ENCODE results near the gene NSUN4. TPM values are rescaled to one million over a fixed set of nuclear protein-coding genes. Genes with fewer than 3 reads are reported as not detected.

The NSUN4 gene
- total and polyA plus RNA-seq, 9 of the 15 experiments (the other 6 are each of a cell fraction or from before 2014, with no cell fraction given) = 33.4 to 60.2 (median 46.3) TPM

- 0 out of 4 replicates have a peak, but pooled peaks of 1 of the 2 experiments have one; percentile 38 for TF ChIP-seq ZNF318 (IDR thresholded peaks at IDR 0.05; ENCODE audit: borderline replicate concordance in 1 of 2, low read depth in 1 of 2)
- 0 out of 4 replicates have a peak, but pooled peaks of 1 of the 2 experiments have one; percentile 9 for TF ChIP-seq SIN3A (IDR thresholded peaks at IDR 0.05; ENCODE audit: borderline replicate concordance in 2 of 2, control insufficient read depth in 1 of 2, low read depth in 2 of 2, low read length in 2 of 2)
- peak; percentile 64 for TF ChIP-seq CEBPG (CRISPR knock-in tag; IDR thresholded peaks at IDR 0.05)
- TF ChIP-seq CEBPG (tag; conservative IDR thresholded peaks at IDR 0.05 in 1 of 2, IDR thresholded peaks at IDR 0.05 in 1 of 2) = no peak
- TF ChIP-seq HIVEP1 (CRISPR knock-in tag; IDR thresholded peaks at IDR 0.05) = peak; percentile 31; the same call in 1 of the 2 replicates
- peak in 1 of 2 experiments; percentile 73; a peak in 1 of 4 replicates for TF ChIP-seq TEAD1 (CRISPR knock-in tag; IDR thresholded peaks at IDR 0.05)
- TF ChIP-seq MBD2 (IDR thresholded peaks at IDR 0.05; ENCODE audit: borderline replicate concordance, low read depth) = no peak
- TF ChIP-seq THRB (CRISPR knock-in tag; conservative IDR thresholded peaks at IDR 0.05) = peak; percentile 3; the same call in 1 of the 2 replicates
- peak; percentile 46; the same call in 1 of the 2 replicates for TF ChIP-seq MYC (IDR thresholded peaks at IDR 0.05; ENCODE audit: low read depth, low read length)
- 0 out of 2 replicates have a peak, but pooled peaks have one; percentile 50 for TF ChIP-seq MYC (CRISPR knock-in tag; IDR thresholded peaks at IDR 0.05; ENCODE audit: borderline replicate concordance, low read depth)
- TF ChIP-seq FOXP1 (CRISPR knock-in tag; IDR thresholded peaks at IDR 0.05) = peak; percentile 58; the same call in 1 of the 2 replicates
- no peak for TF ChIP-seq ZNF655 (CRISPR knock-in tag; IDR thresholded peaks at IDR 0.05)
- TF ChIP-seq USF2 (CRISPR knock-in tag; IDR thresholded peaks at IDR 0.05) = no peak
Measured at GRCh38 chr1:46301406-46301807, 39.2 kb upstream of the NSUN4 start (continued).
